GM21723 (cell line): ENCODE measurements around the gene NNAT.

Experiments used
- ATAC-seq: cut with Tn5 transposase; IDR thresholded peaks from one replicate; pipeline ENCODE4 v1.9.1; 2021; ENCODE audit warnings: mild to moderate bottlenecking, moderate library complexity; ENCODE audit not compliant: unreplicated experiment

The NNAT gene

GRCh38 chr20:37501940-37502339, 19.1 kb upstream of the NNAT start:
- ATAC-seq, result no peak

- no peak for ATAC-seq
Measured at GRCh38 chr20:37502654-37503053, 18.4 kb upstream of the NNAT start.

- no peak for ATAC-seq
Measured at GRCh38 chr20:37503256-37503927, 17.7 kb upstream of the NNAT start.

- ATAC-seq, result no peak
Measured at GRCh38 chr20:37504404-37505096, 16.5 kb upstream of the NNAT start.

- no peak for ATAC-seq
Measured at GRCh38 chr20:37505263-37506151, 15.5 kb upstream of the NNAT start.

- no peak for ATAC-seq
Measured at GRCh38 chr20:37506152-37506725, 14.8 kb upstream of the NNAT start.

GRCh38 chr20:37510226-37510625, 10.8 kb upstream of the NNAT start:
- ATAC-seq, result no peak

GRCh38 chr20:37511610-37512275, 9.3 kb upstream of the NNAT start:
- no peak for ATAC-seq

GRCh38 chr20:37513779-37514359, 7.2 kb upstream of the NNAT start:
- ATAC-seq, result no peak

GRCh38 chr20:37515876-37516275, 5.2 kb upstream of the NNAT start:
- no peak for ATAC-seq

- ATAC-seq, result no peak
Measured at GRCh38 chr20:37516811-37517750, 4.0 kb upstream of the NNAT start.

GRCh38 chr20:37518059-37518458, 3.0 kb upstream of the NNAT start:
- no peak for ATAC-seq

GRCh38 chr20:37518606-37519507, 2.2 kb upstream of the NNAT start:
- no peak for ATAC-seq

- no peak for ATAC-seq
Measured at GRCh38 chr20:37519508-37520418, 1.3 kb upstream of the NNAT start.

GRCh38 chr20:37520419-37520955, 563 bp upstream of the NNAT start:
- ATAC-seq, result no peak

- no peak for ATAC-seq
Measured at GRCh38 chr20:37522260-37523011, 1.4 kb downstream of the NNAT start.
